ENCODE data around the gene ATP23. TPM values are rescaled to one million over a fixed set of nuclear protein-coding genes. Genes with fewer than 3 reads are reported as not detected.

Gene ATP23
- total RNA-seq, 3 donors from 2014 or later = 13.7 to 19.0 (median 15.3) TPM

GRCh38 chr12:57927086-57927485 is 14.3 kb upstream of the ATP23 start:
- no peak for TF ChIP-seq CTCF (IDR thresholded peaks at IDR 0.05)
- no peaks in the 10 kb centered on the region for H3K4me1 ChIP-seq (ENCODE audit: low read depth)
- H3K36me3 ChIP-seq (ENCODE audit: low read depth) = no peaks in the 10 kb centered on the region
- H3K4me3 ChIP-seq = no peak overlapping the region
- intact Hi-C loops (cut with DNase I, micrococcal nuclease) = no loop called here
- no peaks in the 10 kb centered on the region for H3K9me3 ChIP-seq
- DNase-seq (no peak), ATAC-seq (no peak)

GRCh38 chr12:57929092-57929830 is 12.1 kb upstream of the ATP23 start:
- intact Hi-C loops (cut with DNase I, micrococcal nuclease) = no loop called here
- ATAC-seq (no peak), DNase-seq (no peak)
- Histone ChIP-seq H3K4me1 (ENCODE audit: low read depth) (no peaks in the 10 kb centered on the region), H3K9me3 (no peaks in the 10 kb centered on the region), H3K4me3 (no peak overlapping the region), H3K36me3 (ENCODE audit: low read depth) (no peaks in the 10 kb centered on the region)
- TF ChIP-seq CTCF (IDR thresholded peaks at IDR 0.05) = no peak

GRCh38 chr12:57934819-57935218 is 6.5 kb upstream of the ATP23 start:
- no peak for ATAC-seq
- intact Hi-C loops (cut with DNase I, micrococcal nuclease) = no loop called here
- TF ChIP-seq CTCF (IDR thresholded peaks at IDR 0.05) = no peak

GRCh38 chr12:57935331-57935730 is 6.0 kb upstream of the ATP23 start:
- TF ChIP-seq CTCF (IDR thresholded peaks at IDR 0.05) = no peak
- Histone ChIP-seq H3K36me3 (ENCODE audit: low read depth) (no peaks in the 10 kb centered on the region), H3K4me1 (ENCODE audit: low read depth) (peaks cover 1% of the 10 kb centered on the region), H3K9me3 (no peaks in the 10 kb centered on the region), H3K4me3 (no peak overlapping the region)
- ATAC-seq (no peak), DNase-seq (no peak)
- intact Hi-C loops (cut with DNase I, micrococcal nuclease) = no loop called here

More at GRCh38 chr12:57934819-57935218, 6.5 kb upstream of the ATP23 start:
- no peak for DNase-seq
- Histone ChIP-seq H3K4me1 (ENCODE audit: low read depth) (no peaks in the 10 kb centered on the region), H3K36me3 (ENCODE audit: low read depth) (no peaks in the 10 kb centered on the region), H3K4me3 (no peak overlapping the region), H3K9me3 (no peaks in the 10 kb centered on the region)

GRCh38 chr12:57935839-57936512 is 5.4 kb upstream of the ATP23 start:
- peak; percentile 89 to 94 (median 93) for DNase-seq
- TF ChIP-seq CTCF (IDR thresholded peaks at IDR 0.05) = no peak
- intact Hi-C loops (cut with DNase I, micrococcal nuclease) = no loop called here
- H3K4me1 ChIP-seq (ENCODE audit: low read depth) = peaks cover 5% of the 10 kb centered on the region
- ATAC-seq = peak; percentile 99
- no peaks in the 10 kb centered on the region for H3K36me3 ChIP-seq (ENCODE audit: low read depth)
- no peak overlapping the region for H3K4me3 ChIP-seq
- no peaks in the 10 kb centered on the region for H3K9me3 ChIP-seq
